ENCODE results near the gene TNIP1. TPM values are rescaled to one million over a fixed set of nuclear protein-coding genes. Genes with fewer than 3 reads are reported as not detected.

The TNIP1 gene
- total RNA-seq, 1 donor from 2014 or later: 65.6 TPM

DNA sequence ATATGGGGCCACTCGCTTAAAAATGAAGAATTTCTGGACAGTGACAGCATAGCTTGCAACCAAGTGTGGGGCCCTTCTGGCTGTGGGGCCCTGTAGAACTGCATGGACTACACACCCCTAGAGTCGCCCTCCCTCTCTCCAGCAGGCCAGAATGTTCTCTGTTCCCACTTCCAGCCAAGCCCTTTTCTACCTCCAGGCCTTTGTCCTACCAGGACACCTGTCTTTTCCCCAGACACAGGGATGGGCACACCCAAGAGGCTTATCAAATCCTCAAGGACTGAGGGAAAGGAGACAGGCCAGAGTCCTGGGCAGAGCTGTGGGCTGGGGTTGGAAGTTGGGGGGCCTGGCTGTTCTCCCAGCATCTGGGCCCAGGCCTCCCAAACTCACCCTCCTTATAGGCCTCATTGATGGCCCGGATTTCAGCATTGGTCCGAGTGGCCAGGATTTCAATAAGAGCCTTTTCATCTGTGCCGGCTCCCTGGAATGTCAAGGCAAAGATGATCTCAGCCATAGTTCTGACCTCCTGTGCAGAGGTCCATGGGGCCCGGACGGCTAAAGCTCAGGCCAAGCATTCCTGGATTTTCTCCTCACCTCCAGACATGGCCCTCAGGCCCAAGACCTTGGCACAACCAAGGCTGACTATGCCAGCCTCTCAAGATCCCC lies 38.2 kb upstream of the TNIP1 start:
- no peak for FAIRE-seq
- H3K27me3 ChIP-seq (ENCODE audit: control insufficient read depth, insufficient read depth, low read length): peaks cover 2% of the 10 kb centered on the region
- no peaks in the 10 kb centered on the region for H3K36me3 ChIP-seq (ENCODE audit: control insufficient read depth, insufficient read depth, low read length)
- TF ChIP-seq, protein P1, sequence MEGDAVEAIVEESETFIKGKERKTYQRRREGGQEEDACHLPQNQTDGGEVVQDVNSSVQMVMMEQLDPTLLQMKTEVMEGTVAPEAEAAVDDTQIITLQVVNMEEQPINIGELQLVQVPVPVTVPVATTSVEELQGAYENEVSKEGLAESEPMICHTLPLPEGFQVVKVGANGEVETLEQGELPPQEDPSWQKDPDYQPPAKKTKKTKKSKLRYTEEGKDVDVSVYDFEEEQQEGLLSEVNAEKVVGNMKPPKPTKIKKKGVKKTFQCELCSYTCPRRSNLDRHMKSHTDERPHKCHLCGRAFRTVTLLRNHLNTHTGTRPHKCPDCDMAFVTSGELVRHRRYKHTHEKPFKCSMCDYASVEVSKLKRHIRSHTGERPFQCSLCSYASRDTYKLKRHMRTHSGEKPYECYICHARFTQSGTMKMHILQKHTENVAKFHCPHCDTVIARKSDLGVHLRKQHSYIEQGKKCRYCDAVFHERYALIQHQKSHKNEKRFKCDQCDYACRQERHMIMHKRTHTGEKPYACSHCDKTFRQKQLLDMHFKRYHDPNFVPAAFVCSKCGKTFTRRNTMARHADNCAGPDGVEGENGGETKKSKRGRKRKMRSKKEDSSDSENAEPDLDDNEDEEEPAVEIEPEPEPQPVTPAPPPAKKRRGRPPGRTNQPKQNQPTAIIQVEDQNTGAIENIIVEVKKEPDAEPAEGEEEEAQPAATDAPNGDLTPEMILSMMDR (IDR thresholded peaks at IDR 0.05; ENCODE audit: insufficient read depth, low read length, severe bottlenecking): no peak
- no peak for DNase-seq (ENCODE audit: low read depth)
- no peak overlapping the region for H3K4me3 ChIP-seq (ENCODE audit: low read depth, low read length)

GRCh38 chr5:151115272-151115905 lies 34.6 kb upstream of the TNIP1 start:
- Histone ChIP-seq H3K4me3 (ENCODE audit: low read depth, low read length) (no peak overlapping the region), H3K36me3 (ENCODE audit: control insufficient read depth, insufficient read depth, low read length) (no peaks in the 10 kb centered on the region), H3K27me3 (ENCODE audit: control insufficient read depth, insufficient read depth, low read length) (no peaks in the 10 kb centered on the region)
- TF ChIP-seq, protein P1 (IDR thresholded peaks at IDR 0.05; ENCODE audit: insufficient read depth, low read length, severe bottlenecking): peak; percentile 97
- DNase-seq (ENCODE audit: low read depth) (peak; percentile 50), FAIRE-seq (no peak)

- no peak for DNase-seq (ENCODE audit: low read depth)
- Histone ChIP-seq H3K36me3 (ENCODE audit: control insufficient read depth, insufficient read depth, low read length) (no peaks in the 10 kb centered on the region), H3K27me3 (ENCODE audit: control insufficient read depth, insufficient read depth, low read length) (no peaks in the 10 kb centered on the region), H3K4me3 (ENCODE audit: low read depth, low read length) (no peak overlapping the region)
- FAIRE-seq: no peak
- TF ChIP-seq, protein P1 (IDR thresholded peaks at IDR 0.05; ENCODE audit: insufficient read depth, low read length, severe bottlenecking): no peak
Observed at GRCh38 chr5:151113651-151114050, 32.8 kb upstream of the TNIP1 start.

- TF ChIP-seq, protein P1 (IDR thresholded peaks at IDR 0.05; ENCODE audit: insufficient read depth, low read length, severe bottlenecking): no peak
- no peaks in the 10 kb centered on the region for H3K36me3 ChIP-seq (ENCODE audit: control insufficient read depth, insufficient read depth, low read length)
- no peak overlapping the region for H3K4me3 ChIP-seq (ENCODE audit: low read depth, low read length)
- no peak for FAIRE-seq
- no peaks in the 10 kb centered on the region for H3K27me3 ChIP-seq (ENCODE audit: control insufficient read depth, insufficient read depth, low read length)
- DNase-seq (ENCODE audit: low read depth): no peak
Observed at GRCh38 chr5:151110992-151111391, 30.2 kb upstream of the TNIP1 start.

GRCh38 chr5:151110122-151110681 lies 29.4 kb upstream of the TNIP1 start:
- no peaks in the 10 kb centered on the region for H3K36me3 ChIP-seq (ENCODE audit: control insufficient read depth, insufficient read depth, low read length)
- no peak overlapping the region for H3K4me3 ChIP-seq (ENCODE audit: low read depth, low read length)
- no peak for FAIRE-seq

More at GRCh38 chr5:151110122-151110681, 29.4 kb upstream of the TNIP1 start:
- no peak for DNase-seq (ENCODE audit: low read depth)
- TF ChIP-seq, protein P1 (IDR thresholded peaks at IDR 0.05; ENCODE audit: insufficient read depth, low read length, severe bottlenecking): no peak
- H3K27me3 ChIP-seq (ENCODE audit: control insufficient read depth, insufficient read depth, low read length): no peaks in the 10 kb centered on the region
